A549 treated with Mapracorat at 1 μM for 4 hours (cell line): ENCODE results near the gene PLA2G4E. TPM values are rescaled to one million over a fixed set of nuclear protein-coding genes. Genes with fewer than 3 reads are reported as not detected.

ENCODE experiments used
- total RNA-seq: library from RNA; stranded (reverse); fragments of 200-300 nt; extraction: Qiagen RNA extraction; gene quantifications from 5 replicates; pipeline ENCODE4 v1.2.3, GENCODE V29; 2022

PLA2G4E gene
- total RNA-seq, result not detected in 5 replicates

GRCh38 chr15:42020713-42021273, at the start of gene PLA2G4E:
Gene PLA2G4E (minus strand): TSS chr15:42021042. CDS start chr15:42021030, 12 bp downstream.

GRCh38 chr15:41972253-41973242, 48.3 kb downstream of the PLA2G4E start, which contains the start of gene EHD4:
Gene EHD4 (minus strand): TSS chr15:41972557. CDS start chr15:41972494, 63 bp downstream.

Other genes with a start within 250 kb of the PLA2G4E start
- 3.0 to 6.0 TPM (median 4.2 TPM) in 5 replicates for gene MAPKBP1, start 246.6 kb downstream of the PLA2G4E start, total RNA-seq
- gene JMJD7, start 192.9 kb downstream of the PLA2G4E start, total RNA-seq, result 2.5 to 3.7 TPM (median 2.8 TPM) in 5 replicates
- gene PLA2G4B, start 182.2 kb downstream of the PLA2G4E start, total RNA-seq, result 0.78 to 2.1 TPM (median 1.7 TPM) in 5 replicates
- 0.16 to 0.34 TPM (median 0.25 TPM) in 5 replicates for gene SPTBN5, start 127.0 kb downstream of the PLA2G4E start, total RNA-seq
- 9.9 to 12.4 TPM (median 11.5 TPM) in 5 replicates for gene EHD4, start 48.5 kb downstream of the PLA2G4E start, total RNA-seq
- not detected in 5 replicates for gene PLA2G4D, start 73.5 kb upstream of the PLA2G4E start, total RNA-seq
- gene PLA2G4F, start 135.6 kb upstream of the PLA2G4E start, total RNA-seq, result not detected in 5 replicates
- 14.1 to 16.4 TPM (median 15.7 TPM) in 5 replicates for gene VPS39, start 187.3 kb upstream of the PLA2G4E start, total RNA-seq